HG02678 (cell line): Measurements from ENCODE around the gene PHYH.
"Not testable (repeated sequence)": the region's sequence is repeated elsewhere in the genome, so short reads cannot be mapped to it uniquely, and the experiment has no call there.

Experiments
- ATAC-seq: cut with Tn5 transposase; IDR thresholded peaks from one replicate; pipeline ENCODE4 v1.9.1; 2021; ENCODE audit warnings: mild to moderate bottlenecking, moderate library complexity; ENCODE audit not compliant: unreplicated experiment

PHYH gene

DNA sequence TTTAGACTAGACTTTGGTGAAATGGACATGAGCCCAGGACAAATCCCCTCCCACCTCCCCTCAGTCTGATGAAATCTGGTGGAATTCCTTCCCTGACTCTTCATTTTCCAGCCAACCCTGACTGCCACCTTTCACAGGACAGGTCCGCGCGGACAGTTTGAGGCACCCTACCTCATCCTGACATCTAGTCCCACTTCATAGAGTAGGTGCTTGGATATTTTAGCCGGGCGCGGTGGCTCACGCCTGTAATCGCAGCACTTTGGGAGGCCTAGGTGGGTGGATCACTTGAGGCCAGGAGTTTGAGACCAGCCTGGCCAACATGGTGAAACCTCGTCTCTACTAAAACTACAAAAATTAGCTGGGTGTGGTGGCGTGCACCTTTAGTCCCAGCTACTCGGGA, 23.7 kb downstream of the PHYH start:
- ATAC-seq: not testable (repeated sequence)

DNA sequence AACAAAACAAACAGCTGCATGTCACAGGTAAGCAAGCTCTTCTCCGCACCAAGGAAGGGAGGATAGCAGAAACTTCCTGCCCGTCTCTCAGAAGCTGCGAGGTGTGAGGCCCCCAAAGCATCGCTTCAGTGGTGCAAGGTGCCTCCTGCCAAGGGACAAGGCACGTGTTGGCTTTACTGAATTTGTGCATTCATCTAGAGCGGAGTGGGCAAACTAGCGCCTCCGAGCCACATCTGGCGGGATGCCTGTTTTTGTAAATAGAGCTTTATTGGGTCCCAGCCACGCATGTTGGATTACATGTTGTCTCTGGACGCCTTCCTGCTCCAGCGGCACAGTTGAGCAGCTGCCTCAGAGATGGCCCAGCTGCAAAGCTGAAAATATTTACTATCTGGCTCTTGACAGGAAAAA, 27.7 kb downstream of the PHYH start:
- no peak for ATAC-seq

DNA sequence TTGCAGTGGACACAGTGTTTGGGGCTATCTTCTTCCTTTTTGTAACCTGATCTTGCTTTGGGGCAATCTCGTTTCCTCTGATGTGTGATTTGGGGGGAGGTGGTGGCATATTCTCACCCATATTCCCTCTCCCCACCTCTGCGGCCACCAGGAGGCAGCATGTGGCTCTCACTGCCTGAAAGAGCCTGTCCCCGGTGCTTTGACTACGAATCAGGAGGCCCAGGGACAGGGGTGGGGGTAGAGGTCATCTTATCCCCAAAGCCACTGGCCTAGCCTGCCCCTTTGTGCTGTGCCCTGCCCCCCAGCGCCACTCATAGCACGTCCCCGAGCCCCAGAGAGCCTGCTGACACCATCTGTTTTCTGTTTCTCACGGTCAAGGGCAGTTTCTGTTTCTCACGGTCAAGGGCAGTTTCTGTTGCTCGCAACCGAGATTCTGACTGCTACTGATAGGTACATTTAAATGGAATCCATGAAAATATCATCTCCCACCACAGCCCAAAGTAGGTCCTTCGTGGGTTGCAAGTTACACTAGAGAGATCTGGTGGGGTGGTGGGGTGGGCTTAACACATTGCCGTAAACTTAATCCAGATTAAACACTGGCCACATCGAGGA, 28.2 kb downstream of the PHYH start:
- ATAC-seq: no peak

DNA sequence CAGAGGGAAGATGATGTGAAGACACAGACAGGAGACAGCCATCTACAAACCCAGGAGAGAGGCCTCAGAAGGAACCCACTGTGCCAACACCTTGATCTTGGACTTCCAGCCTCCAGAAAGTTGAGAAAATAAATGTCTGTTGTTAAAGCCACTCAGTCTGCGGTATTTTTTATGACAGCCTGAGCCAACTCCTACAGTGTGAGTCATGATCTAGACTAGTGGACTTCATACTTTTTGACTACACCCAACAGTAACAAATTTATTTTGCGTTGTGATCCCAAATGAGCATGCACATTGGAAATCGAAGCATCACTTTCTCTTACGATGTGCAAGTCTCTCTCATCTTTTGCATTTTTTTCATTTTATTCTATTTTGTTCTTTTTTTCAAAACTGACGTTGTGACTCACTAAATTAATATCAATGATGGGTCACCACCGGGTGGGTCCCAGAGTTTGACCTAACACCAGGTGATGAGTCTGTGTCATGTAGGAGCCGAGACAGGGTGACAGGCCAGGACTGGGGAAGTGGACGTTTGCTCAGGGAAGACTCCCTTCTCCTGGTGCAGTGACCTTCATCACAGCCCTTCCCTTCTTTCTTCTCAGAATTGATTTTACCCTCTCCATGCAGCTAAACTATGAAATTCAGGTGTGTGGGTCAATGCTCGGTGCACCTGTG, 28.9 kb downstream of the PHYH start:
- ATAC-seq: no peak

DNA sequence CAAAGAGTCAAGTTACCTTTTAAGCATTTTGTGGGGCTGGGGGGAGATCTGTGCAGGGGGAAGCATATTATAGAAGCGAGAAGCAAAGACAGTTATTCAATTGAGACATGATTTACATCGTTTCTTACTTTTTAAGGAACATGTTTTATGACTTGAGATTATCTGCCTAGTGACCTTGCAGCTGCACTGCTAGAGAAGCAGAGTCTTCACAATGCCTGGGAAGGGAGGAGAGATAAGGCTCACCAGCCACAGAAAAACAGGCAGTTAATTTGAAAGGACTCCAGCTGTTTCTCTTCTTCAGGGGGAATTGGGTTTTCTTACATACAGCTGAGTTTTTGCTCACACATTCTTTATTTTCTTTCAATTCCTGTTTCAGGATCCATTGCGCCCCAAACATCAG, 31.0 kb downstream of the PHYH start:
- ATAC-seq: no peak

DNA sequence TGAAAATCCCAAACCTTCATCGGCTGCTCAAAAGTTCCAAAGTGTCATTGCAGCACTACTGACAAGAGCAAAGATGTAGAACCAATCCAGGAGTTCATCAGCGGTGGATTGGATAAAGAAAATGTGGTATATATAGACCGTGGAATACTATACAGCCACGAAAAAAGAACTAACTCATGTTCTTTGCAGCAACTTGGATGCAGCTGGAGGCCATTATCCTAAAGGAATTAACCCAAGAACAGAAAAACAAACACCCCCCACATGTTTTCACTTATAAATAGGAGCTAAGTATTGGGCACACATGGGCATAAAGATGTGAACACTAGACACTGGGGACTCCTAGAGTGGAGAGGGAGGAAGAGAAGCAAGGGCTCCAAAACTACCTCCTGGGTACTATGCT, 31.6 kb downstream of the PHYH start:
- ATAC-seq: no peak

DNA sequence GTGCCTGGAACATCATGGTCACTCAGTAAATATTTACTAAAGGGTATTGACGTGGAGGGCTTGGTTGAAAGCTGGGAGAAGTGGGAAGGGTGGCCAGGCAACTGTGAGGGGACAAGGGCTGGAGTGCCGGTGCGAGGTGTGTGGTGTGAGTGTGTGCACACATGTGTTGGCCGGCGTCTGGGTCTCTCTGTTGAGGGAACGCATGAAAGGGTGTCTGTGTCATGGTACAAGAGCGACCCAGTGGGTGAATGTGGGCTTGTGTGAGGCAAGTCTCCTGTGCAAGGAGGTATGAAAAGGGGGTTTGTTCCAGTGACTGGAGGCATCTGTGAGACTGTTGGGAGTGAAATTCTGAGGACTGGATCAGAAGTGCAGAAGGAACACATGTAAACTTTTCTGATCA, 36.3 kb downstream of the PHYH start:
- no peak for ATAC-seq

DNA sequence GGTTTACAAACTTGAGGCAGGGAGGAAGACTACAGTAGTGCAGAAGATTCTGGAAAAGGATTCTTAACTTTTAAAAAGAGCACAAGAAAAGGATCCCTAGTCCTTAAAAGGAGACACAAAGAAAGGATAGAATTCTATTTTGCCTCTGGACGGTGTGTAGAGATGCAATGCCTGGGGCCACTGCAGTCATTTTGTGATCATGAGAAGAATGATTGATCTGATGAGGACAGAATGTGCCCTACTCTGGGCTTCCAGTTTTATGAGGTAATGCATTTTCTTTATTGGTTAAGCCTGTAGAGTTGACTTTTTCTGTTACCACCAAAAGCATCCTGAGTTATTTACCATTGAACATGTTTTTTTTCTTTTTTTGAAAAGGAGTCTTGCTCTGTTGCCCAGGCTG, 37.4 kb downstream of the PHYH start:
- no peak for ATAC-seq

DNA sequence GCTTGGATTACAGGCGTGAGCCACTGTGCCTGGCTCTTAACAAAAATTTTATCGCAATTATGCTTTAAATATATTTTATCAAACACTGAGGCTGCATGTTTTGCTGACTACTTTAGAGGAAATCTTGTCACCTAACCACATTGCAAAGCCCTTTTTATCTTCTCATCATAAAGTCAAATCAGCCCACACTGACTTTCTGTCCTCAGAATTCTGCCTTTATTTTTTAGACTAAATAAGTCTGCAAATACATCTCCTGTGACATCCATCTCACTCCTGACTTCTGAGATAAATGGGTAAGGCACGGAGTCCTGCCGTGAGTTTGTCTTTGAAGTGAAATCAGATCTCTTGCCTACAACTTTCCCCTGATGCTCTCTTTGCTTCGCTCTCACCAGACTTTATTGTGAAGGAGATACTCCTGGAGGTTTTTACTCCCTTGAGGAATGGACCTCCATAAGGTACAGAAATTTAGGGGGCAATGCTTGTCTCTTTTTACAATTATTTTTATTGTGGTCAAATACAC, 42.2 kb downstream of the PHYH start:
- no peak for ATAC-seq

DNA sequence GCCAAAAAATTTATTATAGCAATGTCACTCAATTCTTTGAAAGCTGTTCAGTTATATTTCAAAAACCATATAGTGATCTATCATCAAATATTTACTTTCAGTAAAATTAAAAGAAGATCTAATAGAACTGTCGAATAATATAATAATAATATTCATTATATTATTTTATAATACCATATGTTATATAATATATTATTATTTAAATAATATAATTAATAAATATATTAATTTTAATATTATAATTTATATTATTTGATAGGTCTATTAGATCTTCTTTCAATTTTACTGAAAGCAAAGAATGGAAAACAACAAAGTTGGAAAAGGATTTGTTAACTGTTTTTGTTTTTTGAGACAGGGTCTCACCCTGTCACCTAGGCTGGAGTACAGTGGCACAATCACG, 43.2 kb downstream of the PHYH start:
- no peak for ATAC-seq

DNA sequence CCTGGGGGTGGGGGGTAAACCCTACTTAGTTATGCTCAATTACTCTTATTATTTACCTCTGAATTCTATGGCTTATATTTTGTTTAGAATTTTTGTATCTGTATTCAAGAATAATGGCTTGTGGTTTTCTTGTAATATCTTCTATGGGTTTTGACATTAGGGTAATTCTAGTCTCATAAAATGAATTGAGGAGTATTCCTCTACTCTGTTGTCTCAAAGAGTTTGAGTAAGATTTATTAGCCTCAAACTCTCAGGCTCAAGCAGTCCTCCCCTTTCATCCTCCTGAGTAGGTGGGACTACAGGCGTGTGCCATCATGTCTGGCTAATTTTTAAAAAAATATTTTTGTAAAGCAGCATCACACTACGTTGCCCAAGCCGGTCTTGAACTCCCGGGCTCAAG, 46.1 kb downstream of the PHYH start:
- ATAC-seq: no peak

DNA sequence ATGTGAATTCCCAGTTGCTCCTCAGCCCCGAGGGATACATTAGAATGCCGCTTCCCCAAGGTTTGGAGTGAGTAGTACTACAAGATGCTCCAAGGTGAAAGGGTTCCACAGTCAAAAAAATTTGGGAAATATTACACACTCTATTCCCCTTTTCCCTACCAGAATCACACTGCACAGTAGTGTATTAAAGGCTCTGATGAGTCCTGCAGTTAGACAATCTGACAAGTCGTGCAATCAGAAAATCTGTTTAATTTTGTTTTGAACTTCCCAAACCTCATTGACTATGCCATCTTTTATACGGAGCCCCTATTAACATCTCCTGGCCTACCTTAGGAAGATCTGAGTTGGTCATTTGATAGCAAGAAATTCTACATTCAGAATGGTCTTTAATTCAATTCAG, 52.1 kb downstream of the PHYH start:
- ATAC-seq: no peak

DNA sequence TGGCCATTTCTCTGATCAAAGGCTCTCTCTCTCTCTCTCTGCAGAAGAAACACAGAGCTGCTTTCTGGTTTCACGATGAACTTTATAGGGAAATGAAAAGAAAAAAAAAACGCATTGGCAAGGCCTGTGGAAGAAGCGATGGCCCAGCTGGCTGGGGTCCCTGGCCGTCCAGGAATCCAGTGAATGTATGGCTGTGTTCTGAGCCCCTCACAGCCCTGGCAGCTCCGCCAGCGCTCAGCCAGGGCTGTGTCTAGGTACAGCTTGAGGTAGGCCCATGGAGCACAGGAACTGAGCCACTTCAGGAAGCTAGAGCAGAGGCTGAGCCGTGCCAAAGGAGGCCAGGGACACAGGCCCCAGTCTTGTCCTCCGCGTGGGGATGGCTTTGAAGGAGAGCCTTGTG, 52.6 kb downstream of the PHYH start:
- no peak for ATAC-seq

DNA sequence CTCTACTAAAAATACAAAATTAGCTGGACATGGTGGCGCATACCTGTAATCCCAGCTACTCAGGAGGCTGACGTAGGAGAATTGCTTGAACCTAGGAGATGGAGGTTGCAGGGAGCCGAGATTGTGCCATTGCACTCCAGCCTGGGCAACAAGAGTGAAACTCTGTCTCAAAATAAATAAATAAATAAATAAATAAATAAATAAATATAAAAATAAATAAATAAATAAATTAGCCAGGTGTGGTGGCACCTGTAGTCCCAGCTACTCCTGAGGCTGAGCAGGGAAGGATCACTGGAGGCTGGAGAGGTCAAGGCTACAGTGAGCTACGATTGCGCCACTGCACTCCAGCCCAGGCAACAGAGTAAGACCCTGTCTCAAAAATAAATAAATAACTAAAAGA, 57.6 kb downstream of the PHYH start:
- ATAC-seq: not testable (repeated sequence)

DNA sequence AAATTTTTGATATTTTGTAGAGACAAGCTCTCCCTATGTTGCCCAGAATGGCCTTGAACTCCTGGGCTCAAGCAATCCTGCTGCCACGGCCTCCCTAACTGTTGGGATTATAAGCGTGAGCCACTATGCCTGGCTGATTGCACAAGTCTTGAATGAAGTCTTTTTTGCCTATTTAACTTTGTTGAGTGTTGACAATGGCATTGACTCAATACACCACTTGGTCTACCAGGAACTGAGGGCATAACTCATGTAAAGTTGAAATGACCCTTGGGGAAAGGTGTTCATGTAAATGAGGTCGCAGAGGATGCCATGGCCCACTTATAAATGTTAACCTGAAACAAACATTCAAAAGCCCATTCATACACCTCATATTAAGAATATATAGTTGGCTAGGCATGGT, 58.3 kb downstream of the PHYH start:
- no peak for ATAC-seq

DNA sequence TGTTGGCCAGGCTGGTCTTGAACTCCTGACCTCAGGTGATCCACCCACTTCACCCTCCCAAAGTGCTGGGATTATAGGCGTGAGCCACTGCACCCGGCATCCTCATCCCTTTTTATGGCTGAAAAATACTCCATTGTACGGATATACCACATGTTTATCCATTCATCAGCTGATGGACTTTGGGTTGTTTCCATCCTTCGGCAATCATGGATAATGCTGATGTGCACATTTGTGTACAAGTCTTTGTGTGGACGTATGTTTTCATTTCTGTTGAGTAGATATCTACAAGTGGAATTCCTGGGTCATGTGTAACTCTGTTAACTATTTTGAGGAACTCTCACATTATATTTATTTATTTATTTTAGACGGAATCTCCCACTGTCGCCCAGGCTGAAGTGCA, 59.9 kb downstream of the PHYH start:
- no peak for ATAC-seq

DNA sequence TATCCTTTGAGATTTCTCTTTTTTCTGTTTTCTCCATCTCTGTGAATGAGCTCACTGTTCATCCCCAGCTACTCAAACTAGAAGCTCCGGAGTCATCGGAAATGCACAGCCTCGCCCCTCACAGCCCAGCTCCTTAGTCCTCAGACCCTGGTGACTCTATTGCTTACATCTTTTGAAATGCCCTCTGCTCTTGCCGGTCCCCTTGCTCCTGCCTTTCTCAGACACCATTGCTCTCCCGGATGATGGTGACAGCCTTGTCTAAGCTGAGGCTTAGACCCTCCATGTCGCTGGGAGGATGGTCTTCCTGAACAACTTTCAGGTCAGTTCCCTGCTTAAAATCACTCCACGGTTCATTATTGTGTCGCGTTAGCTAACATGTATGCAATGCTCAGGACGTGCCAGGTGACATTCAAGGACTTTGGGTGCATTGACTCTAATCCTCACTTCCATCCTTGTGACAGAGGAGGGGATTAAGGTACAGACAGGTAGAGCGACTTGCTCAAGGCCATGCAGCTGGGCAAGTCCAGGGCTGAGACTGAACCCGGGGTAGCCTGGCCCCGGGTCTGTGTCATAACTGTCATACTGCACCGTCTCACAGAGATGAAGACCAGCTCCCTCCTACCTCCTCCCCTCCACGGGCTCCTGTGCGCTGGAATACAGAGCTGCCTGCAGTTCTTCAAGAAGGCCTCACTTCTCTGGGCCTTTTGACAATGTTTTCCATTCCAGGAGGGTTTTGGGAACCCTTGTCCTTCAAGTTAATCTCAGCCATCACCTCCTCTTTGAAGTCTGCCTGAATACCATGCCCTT, 61.4 kb downstream of the PHYH start:
- ATAC-seq: no peak

DNA sequence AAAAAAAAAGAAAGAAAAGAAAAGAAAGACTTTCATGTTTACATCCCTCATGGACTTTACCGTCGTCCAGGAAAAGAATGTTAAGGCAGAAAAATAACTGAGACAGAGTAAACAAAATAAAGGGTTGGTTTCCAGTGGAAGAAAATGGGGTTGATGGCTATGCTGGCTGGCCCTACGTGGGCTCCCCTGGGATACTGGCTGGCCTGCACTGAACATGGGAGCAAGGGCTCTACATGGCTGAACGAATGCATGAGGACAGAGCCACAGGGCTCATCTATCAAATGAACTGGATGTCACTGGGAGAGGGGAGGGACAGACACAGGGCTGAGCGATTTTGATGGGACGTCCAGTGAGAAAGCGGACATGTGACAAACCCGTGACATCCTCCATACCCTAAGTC, 63.2 kb downstream of the PHYH start:
- no peak for ATAC-seq

DNA sequence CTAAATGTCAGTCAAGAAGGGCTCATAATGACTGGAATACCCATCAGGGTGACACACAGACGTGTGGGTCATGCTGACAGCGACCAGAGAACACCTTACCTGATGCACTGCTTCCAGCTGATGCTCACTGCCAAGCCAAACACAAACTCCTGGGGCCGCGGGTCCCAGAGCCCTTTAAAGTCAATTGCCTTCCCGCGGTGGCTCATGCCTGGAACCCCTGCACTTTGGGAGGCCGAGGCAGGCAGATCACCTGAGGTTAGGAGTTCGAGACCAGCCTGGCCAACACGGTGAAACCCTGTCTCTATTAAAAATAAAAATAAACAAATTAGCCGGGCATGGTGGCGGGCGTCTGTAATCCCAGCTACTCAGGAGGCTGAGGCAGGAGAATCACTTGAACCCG, 65.1 kb downstream of the PHYH start:
- ATAC-seq: not testable (repeated sequence)

DNA sequence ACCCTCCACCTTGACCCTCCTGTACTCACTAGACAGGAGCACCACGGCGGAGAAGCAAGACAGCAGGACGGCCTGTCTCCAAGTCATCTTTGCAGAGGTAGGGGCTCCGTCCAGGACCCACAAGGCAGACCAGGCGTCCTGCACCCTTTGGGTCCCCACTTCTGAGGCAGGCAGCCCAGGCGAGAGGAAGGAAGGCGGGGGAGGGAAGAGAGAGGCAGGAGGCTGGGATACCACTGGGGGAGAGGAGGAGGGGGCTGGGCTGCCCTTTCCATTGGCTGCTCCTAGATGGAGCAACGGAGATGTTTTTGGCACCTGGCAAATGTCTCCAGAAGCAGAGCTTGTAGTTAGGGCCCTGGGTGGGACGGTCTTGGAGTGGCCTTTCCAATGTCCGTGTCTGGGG, 65.7 kb downstream of the PHYH start, which contains the start of gene UCMA:
TSS of gene UCMA (minus strand) at position 203 of the 400 bp plus-strand sequence. CDS start at position 87, 116 bp downstream.
- no peak for ATAC-seq

DNA sequence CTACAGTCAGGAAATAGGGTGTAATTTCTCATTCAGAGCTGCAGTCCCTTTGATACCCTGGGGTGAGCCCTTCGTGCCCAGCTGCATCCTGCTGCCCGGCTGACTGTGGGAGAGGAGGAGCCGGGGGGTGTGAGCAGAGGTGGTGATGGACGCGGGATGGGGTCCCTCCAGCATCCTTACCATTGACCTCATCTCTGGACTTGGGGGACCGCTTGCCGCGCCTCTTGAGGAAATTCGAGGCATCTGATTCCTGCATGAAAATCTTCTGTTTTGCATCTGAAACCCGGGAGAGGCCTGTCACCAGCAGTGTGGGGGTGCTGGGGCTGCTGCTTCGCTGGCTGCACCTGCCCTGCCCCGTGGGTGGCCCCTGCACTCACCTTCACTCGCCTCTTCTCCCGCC, 66.5 kb downstream of the PHYH start:
- ATAC-seq: no peak

DNA sequence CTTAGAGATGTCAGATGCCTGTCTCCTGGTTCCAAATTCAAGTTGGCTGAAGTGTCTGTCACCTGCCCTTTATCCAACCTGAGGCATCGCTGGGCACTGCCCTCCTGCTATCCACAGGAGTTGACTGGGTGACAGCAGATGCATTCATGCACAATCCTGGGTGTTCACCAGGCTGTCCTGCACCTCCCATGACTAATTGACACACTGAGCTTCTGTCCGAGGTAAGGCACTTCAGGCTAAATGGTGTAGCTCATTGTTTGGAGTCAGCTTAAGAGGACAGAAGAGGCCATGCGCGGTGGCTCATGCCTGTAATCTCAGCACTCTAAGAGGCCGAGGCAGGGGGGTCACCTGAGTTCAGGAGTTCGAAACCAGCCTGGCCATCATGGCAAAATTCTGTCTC, 68.1 kb downstream of the PHYH start:
- ATAC-seq: no peak
